NT2/D1 (cell line): Measurements from ENCODE around the gene PRDX1.

Experiments
- SUZ12 ChIP-seq: IDR thresholded peaks from 2 replicates; pipeline ENCODE4 v1.6.1; 2011; ENCODE audit not compliant: insufficient read length, insufficient read depth; ENCODE audit errors: extremely low read depth
- YY1 ChIP-seq: IDR thresholded peaks from 2 replicates; pipeline ENCODE4 v1.6.1; 2011; ENCODE audit not compliant: insufficient read length, insufficient read depth

DNA sequence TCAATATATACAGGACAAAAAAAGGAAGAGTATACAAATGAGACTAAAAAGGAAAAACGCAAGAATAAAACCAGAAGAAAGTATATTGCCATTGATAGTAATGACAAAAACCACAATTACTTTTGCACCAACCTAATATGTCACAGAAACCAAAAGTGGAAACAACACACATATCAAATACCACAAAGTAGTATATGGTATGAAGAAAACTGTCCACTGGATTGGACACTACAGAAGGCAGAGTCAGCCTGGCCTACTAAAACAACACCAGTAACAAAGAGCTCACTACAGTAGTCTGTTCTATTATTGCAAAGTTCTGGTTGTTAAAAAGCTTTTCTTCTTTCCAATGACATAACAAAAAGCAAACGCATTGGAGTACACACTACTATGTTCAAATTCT lies 48.4 kb downstream of the PRDX1 start:
- TF ChIP-seq YY1 (no peak), SUZ12 (no peak)
